ENCODE results near the gene RPLP2.

RPLP2 gene

DNA sequence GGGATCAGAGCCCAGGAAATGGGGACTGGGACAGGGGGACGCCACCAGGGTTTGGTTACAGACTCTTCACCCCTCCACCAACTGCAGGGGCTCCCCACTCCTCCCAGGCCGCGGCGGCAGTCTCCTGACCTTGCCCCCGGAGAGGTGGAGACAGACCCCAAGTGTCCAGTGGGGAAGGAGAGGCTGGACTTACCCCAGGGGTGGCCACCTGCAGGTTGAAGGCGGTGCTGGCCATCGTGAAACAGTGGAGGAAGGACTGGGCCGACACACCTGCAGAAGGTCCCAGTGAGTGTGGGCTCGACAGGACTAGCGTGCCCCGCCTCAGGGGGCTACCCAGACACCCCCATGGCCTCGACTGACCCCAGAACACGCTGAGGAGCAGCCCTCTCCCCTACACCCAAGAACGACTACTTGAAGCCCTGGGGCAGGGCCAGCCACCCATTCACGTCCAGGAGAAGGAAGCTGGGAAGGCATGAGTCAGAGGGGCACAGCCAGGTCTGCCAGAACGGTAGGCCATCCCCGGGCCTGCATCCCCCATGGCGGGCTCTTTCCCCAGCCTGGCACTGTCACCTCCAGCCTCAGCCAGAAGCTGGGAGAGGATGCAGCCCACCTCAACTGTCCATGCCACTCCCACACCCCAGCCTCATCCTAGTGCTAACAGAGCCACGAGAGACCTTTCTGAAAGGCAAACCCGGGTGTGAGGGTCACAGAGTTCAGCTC is 34.7 kb upstream of the RPLP2 start:
- no peak for DNase-seq

GRCh38 chr11:776263-776560 is 33.6 kb upstream of the RPLP2 start:
- DNase-seq: no peak

GRCh38 chr11:776561-777287 is 33.0 kb upstream of the RPLP2 start:
- DNase-seq: peak; percentile 91

GRCh38 chr11:777288-778255 is 32.2 kb upstream of the RPLP2 start, which contains the start of gene GATD1:
Gene GATD1 (minus strand): TSS chr11:777487. CDS start chr11:777462, 25 bp downstream.
- peak; percentile 100 for DNase-seq

- no peak for DNase-seq
Observed at GRCh38 chr11:778976-779954, 30.5 kb upstream of the RPLP2 start.

DNA sequence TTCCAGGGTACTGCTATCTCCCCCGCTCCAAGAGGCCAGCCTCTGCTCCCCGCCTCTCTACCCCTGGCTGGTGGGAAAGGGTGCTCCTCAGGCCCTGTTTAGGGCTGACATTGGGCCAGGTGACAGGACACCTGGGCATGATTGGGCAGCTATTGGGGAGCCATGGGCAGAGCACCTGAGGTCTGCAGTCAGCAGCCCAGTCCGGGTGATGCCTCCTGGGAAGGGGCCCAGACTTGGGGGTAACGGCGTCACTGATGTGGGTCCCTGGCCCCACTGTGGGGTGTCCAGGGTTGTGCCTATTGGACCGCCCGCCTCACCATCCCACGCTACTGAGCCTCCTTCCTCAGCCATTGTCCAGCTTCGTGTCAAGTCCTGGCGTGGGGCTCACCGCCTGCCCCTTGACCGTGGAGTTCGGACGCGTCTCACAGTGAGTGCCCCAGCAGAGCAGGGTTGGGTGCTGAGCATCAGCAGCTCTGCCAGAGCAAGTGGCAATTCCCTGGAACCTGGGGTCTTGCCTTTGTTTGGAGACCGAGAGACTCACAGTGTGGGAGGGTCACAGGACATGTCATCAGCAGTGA is 29.7 kb upstream of the RPLP2 start:
- no peak for DNase-seq

- no peak for DNase-seq
Observed at GRCh38 chr11:782264-783174, 27.2 kb upstream of the RPLP2 start.

DNA sequence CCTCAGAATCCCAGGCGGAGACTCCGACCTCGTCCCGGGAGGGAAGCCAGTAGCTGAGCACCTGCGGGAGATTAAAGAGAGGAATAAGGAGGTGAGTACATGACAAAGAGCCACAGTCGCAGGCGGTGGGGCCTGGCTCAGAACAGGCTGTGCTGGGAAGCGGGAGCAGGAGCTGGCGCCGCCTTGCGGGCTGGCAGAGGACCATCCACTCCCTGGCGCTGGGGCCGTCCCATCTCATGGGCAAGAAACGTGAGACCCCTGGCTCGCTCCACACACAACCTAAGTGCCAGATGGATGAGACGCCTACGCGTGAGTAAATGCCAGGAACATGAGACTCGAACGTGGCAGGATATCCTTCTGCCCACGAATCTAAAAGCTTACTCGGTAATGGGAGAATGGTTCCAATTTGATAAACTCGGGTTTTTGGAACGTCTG is 26.2 kb upstream of the RPLP2 start:
- peak; percentile 87 for DNase-seq

- no peak for DNase-seq
Observed at GRCh38 chr11:786235-787083, 23.3 kb upstream of the RPLP2 start.

DNA sequence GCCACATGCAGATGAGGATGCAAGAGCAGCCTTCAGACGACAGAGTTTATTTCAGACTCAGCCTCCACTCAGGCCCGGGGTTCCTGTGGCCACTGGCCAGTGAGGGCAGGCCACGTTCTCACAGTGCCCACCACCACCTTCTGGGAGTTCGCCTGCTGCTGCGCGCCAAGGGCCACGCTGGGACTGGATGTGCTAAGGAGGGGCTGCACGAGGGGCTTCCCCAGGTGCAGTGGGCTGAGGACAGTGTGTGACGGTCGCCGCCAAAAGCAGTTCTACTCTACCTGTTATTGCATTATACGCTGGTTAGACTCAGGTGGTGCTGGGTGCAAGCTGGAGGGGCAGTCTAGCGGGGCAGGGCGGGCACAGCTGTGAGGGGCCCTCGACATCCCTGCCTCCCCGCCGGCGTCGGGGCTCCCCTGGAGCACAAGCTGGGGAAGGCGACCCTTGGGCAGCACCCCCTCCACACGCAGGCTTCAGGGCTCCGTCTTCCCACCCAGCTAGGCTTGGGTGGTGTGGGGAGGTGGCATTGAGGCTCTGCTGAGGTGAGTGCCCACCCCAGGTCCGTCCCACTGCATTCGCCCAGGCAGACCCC is 22.6 kb upstream of the RPLP2 start:
- DNase-seq: no peak

- no peak for DNase-seq
Observed at GRCh38 chr11:788009-788640, 21.6 kb upstream of the RPLP2 start.

DNA sequence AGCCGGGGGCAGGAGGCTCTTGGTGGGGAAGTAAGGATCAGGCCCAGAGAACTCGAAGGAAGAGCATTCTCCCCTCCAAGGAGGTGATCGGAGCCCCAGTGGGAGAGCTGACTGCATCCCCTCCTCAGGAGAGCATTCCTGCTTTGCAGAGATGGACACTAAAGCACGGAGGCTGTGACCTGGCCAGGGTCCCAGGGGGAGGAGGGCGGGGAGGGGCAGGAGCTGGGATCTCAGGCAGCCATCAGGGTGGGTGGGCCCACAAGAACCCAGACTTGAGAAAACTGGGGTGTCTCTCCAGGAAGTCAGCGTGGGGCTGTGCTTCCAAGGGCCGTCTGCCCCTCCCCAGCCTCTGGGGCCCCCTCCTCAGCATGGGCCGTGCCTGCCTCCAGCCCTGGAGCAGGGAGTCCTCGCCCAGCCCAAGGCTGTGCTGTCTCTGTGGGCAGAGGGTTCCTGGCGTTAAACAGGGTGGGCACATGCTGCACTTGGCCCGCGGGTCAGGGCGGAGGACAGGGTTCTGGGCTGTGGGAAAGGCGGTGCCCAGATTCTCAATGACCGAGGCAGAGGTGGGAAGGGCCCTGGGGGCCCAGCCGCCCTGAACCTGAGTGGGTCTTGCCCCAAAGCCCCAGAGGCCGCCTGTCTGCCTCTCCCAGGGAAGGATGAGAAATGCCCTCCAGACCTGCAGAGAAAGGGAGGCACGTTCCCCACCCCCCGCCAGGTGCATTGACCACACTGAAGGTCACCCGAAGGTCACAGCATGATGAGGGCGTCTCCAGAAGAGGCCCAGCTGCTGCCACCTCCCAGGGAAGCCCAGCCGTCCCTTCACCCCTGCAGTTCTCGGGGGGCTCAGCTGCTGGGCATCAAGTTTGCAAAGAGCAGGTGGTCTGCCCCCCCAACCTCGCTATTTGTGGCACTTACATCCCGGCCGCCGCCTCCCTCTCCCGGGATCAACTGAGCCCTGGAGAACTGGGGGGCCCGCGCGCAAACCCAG is 20.5 kb upstream of the RPLP2 start:
- no peak for DNase-seq

GRCh38 chr11:789943-790342 is 19.8 kb upstream of the RPLP2 start, which contains the start of gene CEND1:
Gene CEND1 (minus strand): TSS chr11:790090. CDS start chr11:788576, 1,514 bp downstream.
- DNase-seq: no peak

GRCh38 chr11:790721-791564 is 18.8 kb upstream of the RPLP2 start:
- peak; percentile 94 for DNase-seq

DNA sequence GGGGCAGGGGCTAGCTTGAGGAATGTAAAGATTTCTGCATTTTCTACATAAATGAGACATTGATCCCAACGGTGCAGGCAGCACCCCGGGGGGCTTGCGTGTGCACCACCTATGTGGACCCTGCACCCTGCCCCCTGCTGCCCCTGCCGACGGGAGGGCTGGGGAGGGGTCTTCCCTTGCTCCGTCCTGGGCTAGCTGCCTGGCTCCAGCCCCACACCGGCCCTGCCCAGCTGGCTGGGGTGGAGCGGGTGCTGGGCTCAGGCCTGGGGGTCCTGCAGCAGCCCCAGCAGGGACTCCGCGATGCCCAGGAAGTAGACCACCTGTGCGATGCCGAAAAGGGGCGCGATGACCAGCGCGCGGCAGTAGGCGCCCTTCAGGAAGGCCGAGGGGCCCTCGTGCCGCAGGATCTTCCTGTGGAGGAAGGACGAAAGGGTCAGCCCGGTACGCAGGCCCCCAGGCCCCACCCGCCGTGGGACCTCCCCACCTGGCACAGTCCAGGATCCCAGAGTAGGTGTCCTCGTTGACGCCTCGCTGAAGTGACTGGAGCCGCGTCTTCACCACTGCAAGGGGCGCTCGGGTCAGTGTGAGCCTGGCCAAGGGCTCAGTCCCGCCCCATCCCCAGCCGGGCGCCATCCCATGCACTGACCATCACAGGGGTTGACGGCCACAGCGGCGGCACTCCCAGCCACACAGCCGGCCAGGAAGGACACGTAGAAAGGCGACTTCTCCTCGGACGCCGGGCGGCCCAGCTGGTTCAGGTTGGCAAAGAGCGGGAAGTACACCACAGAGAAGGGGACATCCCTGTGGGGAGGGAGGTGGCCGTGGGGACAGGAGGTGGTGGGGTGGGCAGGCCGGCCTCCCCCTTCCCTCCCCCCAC is 17.9 kb upstream of the RPLP2 start:
- no peak for DNase-seq

DNA sequence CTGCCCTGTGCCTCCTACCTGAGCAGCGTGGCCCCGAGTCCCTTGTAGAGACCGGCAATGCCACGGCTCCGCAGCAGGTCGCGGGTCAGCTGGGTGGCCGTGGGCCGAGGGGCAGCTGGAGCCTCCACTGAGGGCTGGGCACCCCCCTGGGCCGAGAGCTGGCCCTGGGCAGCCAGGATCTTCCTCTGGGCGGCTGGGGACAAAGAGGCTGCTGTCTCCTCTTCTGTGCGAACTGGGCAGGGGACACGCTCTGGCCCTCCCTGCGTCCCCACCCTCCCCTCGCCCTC is 17.3 kb upstream of the RPLP2 start:
- DNase-seq: no peak

All from 8988T (cell line).